GM21515 (cell line): ENCODE measurements around the gene RGS3.
A peak's percentile ranks its signal among the peaks of the same experiment; 100 is the strongest.

Experiments used
- ATAC-seq: cut with Tn5 transposase; IDR thresholded peaks from one replicate; pipeline ENCODE4 v1.9.1; 2021; ENCODE audit not compliant: unreplicated experiment

Gene RGS3

GRCh38 chr9:113569472-113570060, 106.0 kb downstream of the RGS3 start:
- ATAC-seq = no peak

- ATAC-seq = no peak
Observed at GRCh38 chr9:113570106-113570505, 106.6 kb downstream of the RGS3 start.

- ATAC-seq = no peak
Observed at GRCh38 chr9:113570749-113571711, 107.5 kb downstream of the RGS3 start.

- no peak for ATAC-seq
Observed at GRCh38 chr9:113572076-113572861, 108.7 kb downstream of the RGS3 start.

- ATAC-seq = no peak
Observed at GRCh38 chr9:113573046-113573958, 109.8 kb downstream of the RGS3 start.

GRCh38 chr9:113573959-113574352, 110.4 kb downstream of the RGS3 start:
- ATAC-seq = no peak

GRCh38 chr9:113574441-113575262, 111.1 kb downstream of the RGS3 start:
- ATAC-seq = no peak

GRCh38 chr9:113577525-113578261, 114.2 kb downstream of the RGS3 start:
- no peak for ATAC-seq

- ATAC-seq = no peak
Observed at GRCh38 chr9:113578279-113578865, 114.8 kb downstream of the RGS3 start.

GRCh38 chr9:113578882-113579282, 115.4 kb downstream of the RGS3 start:
- peak; percentile 53 for ATAC-seq

- ATAC-seq = peak; percentile 24
Observed at GRCh38 chr9:113579283-113580040, 115.9 kb downstream of the RGS3 start.

GRCh38 chr9:113580041-113580953, 116.8 kb downstream of the RGS3 start:
- ATAC-seq = no peak

GRCh38 chr9:113580954-113581311, 117.4 kb downstream of the RGS3 start:
- no peak for ATAC-seq

- ATAC-seq = peak; percentile 87
Observed at GRCh38 chr9:113581865-113582697, 118.6 kb downstream of the RGS3 start.

- no peak for ATAC-seq
Observed at GRCh38 chr9:113582698-113583200, 119.2 kb downstream of the RGS3 start.
